ENCODE data around the gene OR51A2.
"Not testable (repeated sequence)": the region's sequence is repeated elsewhere in the genome, so short reads cannot be mapped to it uniquely, and the experiment has no call there.

Gene OR51A2

GRCh38 chr11:4955613-4956012, at the start of gene OR51A2:
Gene OR51A2, minus strand, starts transcription at chr11:4955713. Its CDS starts 0 bp downstream, at chr11:4955713.
- not testable (repeated sequence) for H3K4me1 Mint-ChIP-seq (ENCODE audit: low read depth); H3K9me3 Mint-ChIP-seq; H3K27ac Mint-ChIP-seq; H3K27me3 Mint-ChIP-seq (ENCODE audit: low read depth); H3K36me3 Mint-ChIP-seq (ENCODE audit: low read depth); H3K4me3 Mint-ChIP-seq

GRCh38 chr11:5004424-5005274, 49.1 kb upstream of the OR51A2 start:
- no peaks in the 10 kb centered on the region for H3K9me3 Mint-ChIP-seq
- no peaks in the 10 kb centered on the region for H3K36me3 Mint-ChIP-seq (ENCODE audit: low read depth)
- H3K4me3 Mint-ChIP-seq, result no peak overlapping the region
- H3K27ac Mint-ChIP-seq, result no peak overlapping the region
- no peaks in the 10 kb centered on the region for H3K4me1 Mint-ChIP-seq (ENCODE audit: low read depth)
- no peaks in the 10 kb centered on the region for H3K27me3 Mint-ChIP-seq (ENCODE audit: low read depth)

DNA sequence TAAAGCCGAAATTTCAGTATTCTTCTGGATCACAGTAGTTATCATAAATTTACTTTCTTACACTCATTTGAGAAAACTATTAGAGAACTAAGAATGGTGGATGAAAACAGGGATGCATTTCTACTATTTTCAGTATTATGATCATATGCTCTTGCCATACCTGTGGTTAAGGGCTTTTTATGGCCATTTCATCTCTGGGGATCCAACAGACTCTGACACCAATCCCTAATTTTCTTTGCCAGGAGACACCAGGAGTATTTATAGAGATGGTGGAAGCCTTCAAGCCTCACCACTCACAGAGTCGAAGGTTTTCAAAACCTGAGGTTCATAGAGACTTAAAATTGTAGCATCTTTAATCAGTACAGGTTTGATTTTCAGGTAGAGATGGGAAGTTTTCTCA, 39.0 kb upstream of the OR51A2 start, which contains the start of gene OR51L1:
OR51L1 (plus strand) TSS at position 301 of the 400 bp plus-strand sequence. CDS start 4,132 bp downstream, outside the sequence.
- no peak within 1 kb of the TSS for H3K4me3 Mint-ChIP-seq
- no peak within 1 kb of the TSS for H3K27ac Mint-ChIP-seq
- H3K36me3 Mint-ChIP-seq (ENCODE audit: low read depth), result no peaks in the 10 kb centered on the region
- H3K4me1 Mint-ChIP-seq (ENCODE audit: low read depth), result no peaks in the 10 kb centered on the region
- H3K27me3 Mint-ChIP-seq (ENCODE audit: low read depth), result no peaks in the 10 kb centered on the region
- H3K9me3 Mint-ChIP-seq, result no peaks in the 10 kb centered on the region

DNA sequence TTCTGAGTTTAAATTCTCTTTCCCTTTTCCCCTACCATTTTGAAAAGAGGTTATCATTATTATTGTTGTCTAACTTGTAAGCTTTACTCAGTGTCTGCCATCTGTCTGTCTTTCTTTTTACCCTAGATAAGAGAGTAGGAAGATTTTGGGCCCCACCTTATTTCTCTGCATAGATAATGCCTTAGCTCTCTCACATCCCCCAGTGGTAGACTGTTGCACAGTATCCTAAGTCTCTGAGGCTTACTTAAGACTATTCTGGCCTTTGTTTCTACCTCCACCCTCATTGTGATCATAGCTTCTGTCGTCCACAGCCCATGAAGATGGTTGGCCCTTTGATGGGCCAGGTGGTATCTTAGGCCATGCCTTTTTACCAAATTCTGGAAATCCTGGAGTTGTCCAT, 35.5 kb upstream of the OR51A2 start:
- Mint-ChIP-seq H3K27ac (no peak overlapping the region), H3K4me1 (ENCODE audit: low read depth) (no peaks in the 10 kb centered on the region), H3K9me3 (no peaks in the 10 kb centered on the region), H3K36me3 (ENCODE audit: low read depth) (no peaks in the 10 kb centered on the region), H3K4me3 (no peak overlapping the region), H3K27me3 (ENCODE audit: low read depth) (no peaks in the 10 kb centered on the region)

DNA sequence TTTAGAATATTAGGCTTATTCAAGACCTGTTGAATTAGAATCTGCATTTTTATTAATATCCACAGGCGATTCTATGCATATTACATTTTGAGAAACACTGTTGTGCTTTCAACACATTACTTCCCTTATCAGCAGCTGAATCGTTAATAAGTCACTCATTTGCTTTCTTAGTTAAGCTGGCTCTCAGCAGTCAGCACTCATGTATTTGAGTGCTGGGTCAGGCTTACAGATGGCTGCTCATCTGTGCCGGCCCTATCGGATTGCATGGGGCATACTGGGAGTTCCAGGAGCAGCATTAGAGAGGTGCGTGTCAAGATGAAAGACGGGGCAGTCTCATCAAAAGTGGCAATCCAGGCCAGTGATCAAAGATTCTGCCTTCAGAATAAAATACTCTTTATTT, 28.3 kb upstream of the OR51A2 start:
- Mint-ChIP-seq H3K27me3 (ENCODE audit: low read depth) (no peaks in the 10 kb centered on the region), H3K27ac (no peak overlapping the region), H3K36me3 (ENCODE audit: low read depth) (no peaks in the 10 kb centered on the region), H3K4me3 (no peak overlapping the region), H3K4me1 (ENCODE audit: low read depth) (no peaks in the 10 kb centered on the region), H3K9me3 (no peaks in the 10 kb centered on the region)

- Mint-ChIP-seq H3K27ac (no peak overlapping the region), H3K9me3 (no peaks in the 10 kb centered on the region), H3K36me3 (ENCODE audit: low read depth) (no peaks in the 10 kb centered on the region), H3K4me3 (no peak overlapping the region), H3K4me1 (ENCODE audit: low read depth) (no peaks in the 10 kb centered on the region), H3K27me3 (ENCODE audit: low read depth) (no peaks in the 10 kb centered on the region)
These were observed 27.2 kb upstream of the OR51A2 start for GRCh38 chr11:4982678-4983077.

DNA sequence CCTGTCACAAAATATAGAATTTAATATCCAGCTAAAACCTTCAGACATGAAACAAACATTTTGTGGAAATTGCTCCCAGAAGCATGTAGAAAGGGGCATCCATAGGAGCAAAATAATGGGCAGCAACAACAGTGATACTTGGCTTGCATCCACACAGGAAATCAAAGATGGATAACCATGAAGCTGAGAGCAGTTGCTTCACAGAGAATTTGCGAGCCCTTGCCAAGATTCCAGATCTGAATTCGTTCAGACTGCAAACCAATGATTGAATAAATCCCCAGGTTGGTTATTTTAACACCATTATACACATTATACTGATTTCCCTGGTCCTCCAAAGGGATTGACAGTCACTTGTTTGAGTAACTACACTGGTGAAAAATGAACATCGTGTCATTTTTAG, 23.5 kb upstream of the OR51A2 start:
- H3K9me3 Mint-ChIP-seq, result no peaks in the 10 kb centered on the region
- no peak overlapping the region for H3K4me3 Mint-ChIP-seq
- H3K36me3 Mint-ChIP-seq (ENCODE audit: low read depth), result no peaks in the 10 kb centered on the region
- H3K27me3 Mint-ChIP-seq (ENCODE audit: low read depth), result no peaks in the 10 kb centered on the region
- no peaks in the 10 kb centered on the region for H3K4me1 Mint-ChIP-seq (ENCODE audit: low read depth)
- H3K27ac Mint-ChIP-seq, result no peak overlapping the region

DNA sequence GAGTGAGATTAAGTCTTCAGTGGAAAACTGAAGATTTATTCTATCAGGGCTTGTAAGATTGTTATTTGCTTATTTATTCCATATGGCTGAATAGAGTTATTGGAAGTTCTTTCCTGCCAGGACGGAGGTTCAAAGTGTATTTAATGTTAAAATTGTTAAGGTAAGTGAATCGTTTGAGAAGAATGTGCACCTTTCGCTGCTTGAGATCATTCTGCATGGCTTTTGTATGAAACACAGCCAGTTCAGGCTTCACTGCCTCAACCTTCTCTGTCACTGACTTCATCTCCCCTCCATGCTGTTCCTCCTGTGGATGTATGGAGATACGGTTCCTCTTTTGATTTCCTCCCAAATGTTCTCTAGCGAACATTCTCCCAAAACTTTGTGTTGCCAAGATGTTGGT, 19.9 kb upstream of the OR51A2 start:
- Mint-ChIP-seq H3K4me1 (ENCODE audit: low read depth) (no peaks in the 10 kb centered on the region), H3K27me3 (ENCODE audit: low read depth) (no peaks in the 10 kb centered on the region), H3K4me3 (no peak overlapping the region), H3K9me3 (no peaks in the 10 kb centered on the region), H3K27ac (no peak overlapping the region), H3K36me3 (ENCODE audit: low read depth) (no peaks in the 10 kb centered on the region)

- H3K4me1 Mint-ChIP-seq (ENCODE audit: low read depth), result no peaks in the 10 kb centered on the region
- H3K27me3 Mint-ChIP-seq (ENCODE audit: low read depth), result no peaks in the 10 kb centered on the region
- H3K9me3 Mint-ChIP-seq, result no peaks in the 10 kb centered on the region
- no peak overlapping the region for H3K4me3 Mint-ChIP-seq
- no peak overlapping the region for H3K27ac Mint-ChIP-seq
- H3K36me3 Mint-ChIP-seq (ENCODE audit: low read depth), result no peaks in the 10 kb centered on the region
These were observed 7.3 kb upstream of the OR51A2 start for GRCh38 chr11:4962816-4963215.

GRCh38 chr11:4960877-4961276, 5.4 kb upstream of the OR51A2 start:
- Mint-ChIP-seq H3K27me3 (ENCODE audit: low read depth) (no peaks in the 10 kb centered on the region), H3K9me3 (no peaks in the 10 kb centered on the region), H3K4me3 (no peak overlapping the region), H3K4me1 (ENCODE audit: low read depth) (no peaks in the 10 kb centered on the region), H3K36me3 (ENCODE audit: low read depth) (no peaks in the 10 kb centered on the region), H3K27ac (no peak overlapping the region)

DNA sequence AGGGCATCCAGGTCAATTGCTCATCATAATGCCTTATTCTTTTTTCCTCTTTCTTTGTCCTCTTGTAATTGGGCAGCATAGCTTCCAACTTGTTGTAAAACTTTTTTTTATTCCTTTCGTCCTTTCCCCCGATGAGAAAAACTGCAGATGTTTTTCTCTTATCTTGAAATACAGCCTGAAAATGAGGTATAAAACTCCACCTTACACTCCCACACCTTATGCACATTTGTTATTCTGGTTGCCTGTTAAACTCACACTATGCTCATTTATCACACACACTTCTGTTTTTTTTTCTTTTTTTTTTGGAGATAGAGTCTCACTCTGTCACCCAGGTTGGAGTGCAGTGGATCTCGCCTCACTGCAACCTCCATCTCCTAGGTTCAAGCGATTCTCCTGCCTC, 1.9 kb upstream of the OR51A2 start:
- H3K9me3 Mint-ChIP-seq, result no peaks in the 10 kb centered on the region
- H3K27ac Mint-ChIP-seq, result no peak overlapping the region
- no peaks in the 10 kb centered on the region for H3K27me3 Mint-ChIP-seq (ENCODE audit: low read depth)
- H3K4me1 Mint-ChIP-seq (ENCODE audit: low read depth), result no peaks in the 10 kb centered on the region
- H3K36me3 Mint-ChIP-seq (ENCODE audit: low read depth), result no peaks in the 10 kb centered on the region
- no peak overlapping the region for H3K4me3 Mint-ChIP-seq

- no peaks in the 10 kb centered on the region for H3K36me3 Mint-ChIP-seq (ENCODE audit: low read depth)
- H3K9me3 Mint-ChIP-seq, result no peaks in the 10 kb centered on the region
- H3K27me3 Mint-ChIP-seq (ENCODE audit: low read depth), result no peaks in the 10 kb centered on the region
- H3K4me1 Mint-ChIP-seq (ENCODE audit: low read depth), result no peaks in the 10 kb centered on the region
- H3K27ac Mint-ChIP-seq, result no peak within 1 kb of the TSS
- H3K4me3 Mint-ChIP-seq, result no peak within 1 kb of the TSS
These were observed 8.0 kb downstream of the OR51A2 start, which contains the start of gene OR51A4 for GRCh38 chr11:4947505-4947904. Gene OR51A4, minus strand, starts transcription at chr11:4947605. Its CDS starts 505 bp downstream, at chr11:4947100.

- Mint-ChIP-seq H3K36me3 (ENCODE audit: low read depth) (no peaks in the 10 kb centered on the region), H3K4me3 (no peak overlapping the region), H3K27me3 (ENCODE audit: low read depth) (no peaks in the 10 kb centered on the region), H3K9me3 (no peaks in the 10 kb centered on the region), H3K27ac (no peak overlapping the region), H3K4me1 (ENCODE audit: low read depth) (no peaks in the 10 kb centered on the region)
These were observed 18.8 kb downstream of the OR51A2 start for GRCh38 chr11:4936745-4937144.

DNA sequence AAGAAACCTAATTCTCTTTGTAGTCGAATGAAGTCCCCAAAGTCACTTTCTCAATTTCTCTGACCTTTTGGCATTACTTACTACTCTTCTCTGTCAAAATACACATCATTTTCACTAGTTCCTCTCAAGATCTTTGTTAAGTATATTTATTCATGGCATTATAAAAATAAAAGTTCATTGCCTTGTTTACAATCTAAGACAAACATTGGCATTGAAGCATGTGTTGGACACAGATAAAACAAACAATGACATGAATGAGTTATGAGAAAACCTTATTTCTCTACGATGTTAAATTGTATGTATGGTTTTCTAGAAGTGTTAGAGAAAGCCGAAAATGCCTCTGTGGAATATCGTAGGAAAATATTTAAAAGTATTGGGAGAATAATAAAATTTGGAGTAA, 22.8 kb downstream of the OR51A2 start:
- no peak overlapping the region for H3K27ac Mint-ChIP-seq
- no peaks in the 10 kb centered on the region for H3K4me1 Mint-ChIP-seq (ENCODE audit: low read depth)
- no peaks in the 10 kb centered on the region for H3K9me3 Mint-ChIP-seq
- H3K36me3 Mint-ChIP-seq (ENCODE audit: low read depth), result no peaks in the 10 kb centered on the region
- H3K4me3 Mint-ChIP-seq, result no peak overlapping the region
- H3K27me3 Mint-ChIP-seq (ENCODE audit: low read depth), result no peaks in the 10 kb centered on the region

- no peaks in the 10 kb centered on the region for H3K27me3 Mint-ChIP-seq (ENCODE audit: low read depth)
- no peaks in the 10 kb centered on the region for H3K9me3 Mint-ChIP-seq
- no peaks in the 10 kb centered on the region for H3K36me3 Mint-ChIP-seq (ENCODE audit: low read depth)
- no peaks in the 10 kb centered on the region for H3K4me1 Mint-ChIP-seq (ENCODE audit: low read depth)
- no peak overlapping the region for H3K27ac Mint-ChIP-seq
- no peak overlapping the region for H3K4me3 Mint-ChIP-seq
These were observed 28.9 kb downstream of the OR51A2 start for GRCh38 chr11:4926608-4927007.

Measured in T-helper 1 cell treated with Interleukin-12 subunit alpha and Interleukin-12 subunit beta and Interleukin-4 antibody, amounts not matched to agents 30 μg/mL and 1 μg/mL, for 36 hours (primary cell).